ENCODE results near the gene ANO4. TPM values are rescaled to one million over a fixed set of nuclear protein-coding genes. Genes with fewer than 3 reads are reported as not detected.
"Not testable (repeated sequence)": the region's sequence is repeated elsewhere in the genome, so short reads cannot be mapped to it uniquely, and the experiment has no call there.

Gene ANO4
- total RNA-seq, 1 donor from 2014 or later, result 1.4 TPM

GRCh38 chr12:100987552-100988521 is 193.3 kb downstream of the ANO4 start:
- peak; percentile 34 for DNase-seq (ENCODE audit: low spot score)

DNA sequence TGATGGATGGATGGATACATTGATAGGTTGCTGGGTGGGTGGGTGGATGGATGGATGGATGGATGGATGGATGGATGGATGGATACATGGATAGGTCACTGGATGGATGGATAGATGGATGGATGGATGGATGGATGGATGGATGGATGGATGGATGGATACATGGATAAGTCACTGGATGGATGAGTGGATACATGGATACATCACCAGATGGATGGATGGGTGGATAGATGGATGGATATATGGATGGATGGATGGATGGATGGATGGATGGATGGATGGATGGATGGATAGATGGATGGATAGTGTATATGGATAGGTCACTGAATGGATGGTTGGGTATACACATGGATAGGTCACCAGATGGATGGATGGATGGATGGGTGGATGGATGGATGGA is 194.9 kb downstream of the ANO4 start:
- DNase-seq (ENCODE audit: low spot score), result not testable (repeated sequence)

DNA sequence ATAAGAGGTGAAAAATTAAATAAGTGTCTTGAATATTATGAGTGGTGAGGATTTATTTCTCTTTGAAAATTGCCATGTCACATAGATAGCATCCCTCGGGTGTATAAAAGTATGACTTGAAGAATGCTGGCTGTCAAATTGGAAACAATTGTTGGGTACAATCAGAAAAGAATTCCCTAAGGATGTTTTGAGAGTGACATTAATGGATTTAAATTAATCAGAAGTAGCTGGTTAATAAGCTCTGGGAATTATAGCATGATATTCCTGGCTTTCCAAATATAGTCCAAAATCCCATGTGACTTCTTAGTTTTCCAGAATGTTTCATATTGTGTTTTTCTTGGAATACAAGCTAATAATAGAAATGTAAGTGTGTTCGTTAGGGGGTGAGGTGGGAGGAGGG is 196.5 kb downstream of the ANO4 start:
- no peak for DNase-seq (ENCODE audit: low spot score)

DNA sequence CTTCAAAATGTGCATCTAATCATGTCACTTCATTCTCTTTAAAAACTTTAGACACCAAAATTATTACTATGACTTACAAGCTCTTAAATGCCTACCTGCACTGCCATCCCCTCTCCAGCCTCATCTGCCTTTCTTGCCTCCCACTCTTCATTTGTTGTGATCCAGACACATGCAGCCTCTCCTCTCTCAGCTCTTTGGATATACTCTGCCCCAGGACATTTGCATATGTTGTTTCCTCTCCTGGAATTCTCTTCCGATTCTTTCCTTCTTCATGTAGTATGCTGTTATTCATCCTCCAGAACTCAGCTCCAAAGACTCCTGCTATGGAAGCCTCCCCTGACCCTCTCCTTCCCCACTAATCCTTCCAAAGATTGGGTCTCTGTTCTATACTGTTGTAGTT is 197.6 kb downstream of the ANO4 start:
- DNase-seq (ENCODE audit: low spot score), result no peak

GRCh38 chr12:100993916-100994450 is 199.4 kb downstream of the ANO4 start:
- DNase-seq (ENCODE audit: low spot score), result no peak

- DNase-seq (ENCODE audit: low spot score), result no peak
Observed at GRCh38 chr12:100995201-100995600, 200.6 kb downstream of the ANO4 start.

DNA sequence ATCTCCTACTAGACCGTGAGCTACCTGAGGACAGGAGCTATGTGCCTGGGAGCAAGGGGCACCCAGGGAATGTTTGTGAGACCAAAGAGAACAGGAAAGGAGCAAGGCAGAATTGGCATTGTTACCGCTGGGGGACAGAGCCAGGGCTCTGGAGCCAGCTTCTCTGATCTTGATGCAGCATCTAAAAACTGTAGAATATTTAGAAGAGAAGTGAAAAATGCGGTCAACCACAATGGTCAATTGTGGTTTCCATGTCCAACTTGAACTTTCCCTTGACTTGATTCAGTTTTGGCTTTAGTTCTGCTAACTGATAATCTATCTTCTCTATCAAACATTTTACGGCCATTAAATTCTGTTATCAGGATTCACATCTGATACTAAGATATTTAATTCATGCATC is 201.2 kb downstream of the ANO4 start:
- no peak for DNase-seq (ENCODE audit: low spot score)

- DNase-seq (ENCODE audit: low spot score), result no peak
Observed at GRCh38 chr12:101001669-101002068, 207.1 kb downstream of the ANO4 start.

- no peak for DNase-seq (ENCODE audit: low spot score)
Observed at GRCh38 chr12:101002696-101003419, 208.3 kb downstream of the ANO4 start.

DNA sequence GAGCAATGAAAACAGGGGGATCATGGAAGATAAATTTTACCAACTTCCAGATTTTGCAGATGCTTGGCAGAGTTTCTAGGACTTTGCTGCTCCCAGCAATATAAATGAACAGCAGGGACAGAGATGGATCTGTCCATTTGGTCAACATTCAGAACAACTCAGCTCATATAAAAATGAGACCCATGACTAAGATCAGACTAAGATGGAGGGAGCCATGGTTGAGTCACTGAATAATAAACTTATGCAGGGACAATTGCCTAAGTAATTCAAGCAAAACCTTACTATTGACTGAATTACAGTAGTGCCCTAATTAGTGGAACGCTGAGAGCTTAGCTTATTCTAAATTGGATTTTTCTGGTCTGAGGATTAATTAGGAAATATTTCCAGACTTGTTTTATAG is 210.3 kb downstream of the ANO4 start:
- no peak for DNase-seq (ENCODE audit: low spot score)

DNA sequence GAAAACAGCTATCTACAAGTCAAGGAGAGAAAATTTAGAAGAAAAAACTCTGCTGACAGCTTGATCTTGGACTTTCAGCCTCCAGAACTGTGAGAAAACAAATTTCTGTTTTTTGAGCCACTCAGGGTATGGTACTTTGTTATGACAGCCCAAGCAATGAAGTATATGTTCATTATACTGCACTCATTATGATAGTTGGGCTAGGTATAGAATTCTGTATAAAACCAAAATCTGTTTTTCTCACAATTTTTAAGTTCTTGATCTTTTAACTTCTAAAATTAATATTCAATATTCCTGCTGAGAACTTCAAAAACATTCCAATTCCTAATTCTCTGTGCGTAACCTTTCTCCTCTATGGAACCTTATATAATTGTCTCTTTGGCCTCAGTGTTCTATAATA is 214.7 kb downstream of the ANO4 start:
- DNase-seq (ENCODE audit: low spot score), result no peak

DNA sequence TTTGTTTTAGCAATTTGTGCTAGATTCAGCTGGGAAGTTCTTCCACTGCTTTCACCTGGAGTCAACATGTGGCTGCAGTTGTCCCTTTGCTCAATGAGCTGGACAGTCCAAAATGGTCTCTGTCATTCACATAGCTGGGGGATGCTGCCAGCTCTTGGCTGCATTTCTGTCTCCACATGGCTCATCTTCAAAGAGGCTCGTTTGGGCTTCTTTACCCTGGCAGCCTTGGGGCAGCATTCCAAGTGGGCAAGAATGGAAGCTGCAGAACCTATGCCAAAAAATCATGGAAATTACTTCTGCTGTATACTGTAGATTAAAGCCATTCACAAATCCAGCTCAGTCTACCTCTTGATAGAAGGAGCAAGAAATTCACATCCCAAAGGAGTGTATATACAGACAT is 216.3 kb downstream of the ANO4 start:
- DNase-seq (ENCODE audit: low spot score), result no peak

DNA sequence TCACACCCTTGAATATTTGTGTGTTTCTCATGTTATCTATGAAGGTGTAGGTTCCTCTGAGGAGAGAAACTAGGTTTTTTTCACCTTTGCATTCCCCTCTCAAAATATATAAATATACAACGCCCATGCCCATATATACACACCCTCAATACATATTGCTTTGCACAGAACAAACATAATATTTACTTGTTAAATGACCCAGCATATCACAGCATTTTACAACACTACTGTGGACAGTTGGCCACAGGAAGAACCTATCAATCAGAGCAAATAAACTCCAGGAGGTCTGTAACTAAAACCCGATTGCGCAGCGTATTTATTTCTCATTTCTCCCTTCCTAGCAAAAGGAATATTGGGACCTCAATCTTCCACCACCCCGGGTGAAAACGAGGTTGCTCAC is 219.4 kb downstream of the ANO4 start:
- no peak for DNase-seq (ENCODE audit: low spot score)

DNA sequence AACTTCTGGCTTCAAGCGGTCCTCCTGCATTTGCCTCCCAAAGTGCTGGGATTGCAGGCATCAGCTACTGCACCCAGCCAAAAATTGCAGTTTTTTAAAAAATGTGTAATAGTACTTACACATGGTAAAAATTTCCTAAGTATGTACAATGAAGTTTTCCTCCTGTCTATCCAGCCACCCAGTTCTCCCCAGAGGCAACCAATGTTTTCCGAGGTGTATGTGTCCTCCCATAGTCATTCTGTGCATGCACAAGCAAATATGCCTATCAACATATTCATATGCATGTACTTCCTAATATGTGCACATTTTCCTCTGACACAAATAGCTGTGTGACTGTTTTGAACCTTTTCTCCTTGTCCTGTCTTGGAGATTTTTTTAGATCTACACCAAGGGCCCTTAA is 220.5 kb downstream of the ANO4 start:
- DNase-seq (ENCODE audit: low spot score), result no peak

- peak; percentile 4 for DNase-seq (ENCODE audit: low spot score)
Observed at GRCh38 chr12:101018540-101018939, 224.0 kb downstream of the ANO4 start.

- DNase-seq (ENCODE audit: low spot score), result no peak
Observed at GRCh38 chr12:101019201-101019600, 224.6 kb downstream of the ANO4 start.

GRCh38 chr12:101019667-101020066 is 225.1 kb downstream of the ANO4 start:
- no peak for DNase-seq (ENCODE audit: low spot score)

- no peak for DNase-seq (ENCODE audit: low spot score)
Observed at GRCh38 chr12:101021442-101021841, 226.9 kb downstream of the ANO4 start.

- peak; percentile 49 for DNase-seq (ENCODE audit: low spot score)
Observed at GRCh38 chr12:101021911-101022388, 227.4 kb downstream of the ANO4 start.

DNA sequence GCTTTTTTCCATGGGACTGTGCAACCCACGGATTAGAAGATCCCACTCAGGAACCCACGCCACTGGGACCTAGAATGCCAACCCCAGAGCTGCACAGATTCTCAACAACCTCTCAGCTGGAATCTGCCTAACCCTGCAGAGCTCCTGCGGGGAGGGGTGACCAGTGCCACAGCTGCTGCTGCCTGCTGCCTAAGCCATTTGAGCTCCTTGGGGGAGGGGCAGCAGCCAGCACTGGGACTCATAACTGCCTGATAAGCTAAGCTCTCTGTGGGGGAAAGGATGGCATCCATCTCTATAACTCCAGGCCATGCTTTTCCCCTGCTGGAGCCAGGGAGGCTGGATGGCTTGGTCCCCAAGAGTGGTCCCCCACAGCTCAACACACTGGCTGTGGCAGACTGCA is 232.6 kb downstream of the ANO4 start:
- no peak for DNase-seq (ENCODE audit: low spot score)

GRCh38 chr12:101027816-101028215 is 233.2 kb downstream of the ANO4 start:
- DNase-seq (ENCODE audit: low spot score), result no peak

- DNase-seq (ENCODE audit: low spot score), result no peak
Observed at GRCh38 chr12:101038289-101038871, 243.8 kb downstream of the ANO4 start.

All from umbilical cord (tissue), 2 donors.